AG04450 (cell line): Measurements from ENCODE around the gene FBXL19. TPM values are rescaled to one million over a fixed set of nuclear protein-coding genes. Genes with fewer than 3 reads are reported as not detected.

Source experiments
- CTCF ChIA-PET: fragments of 300-600, 350-600 bp; formaldehyde crosslinking; extraction: SDS; loops from one replicate; lab custom pipeline; 2022; ENCODE audit warnings: antibody characterized with exemption, inconsistent platforms; lab: Charles Lee
- POLR2A ChIA-PET: fragments of 350-600 bp; formaldehyde crosslinking; extraction: SDS; loops from one replicate; lab custom pipeline; 2021; ENCODE audit warnings: antibody characterized with exemption, inconsistent platforms; lab: Yijun Ruan, JAX
- DNase-seq: peaks from one replicate; pipeline ENCODE4 v3.0.0-alpha.2; 2011; ENCODE audit warnings: low read depth, low spot score
- H3K27ac ChIP-seq: one replicate; pipeline ENCODE4 v1.5.1; 2012; ENCODE audit warnings: low read depth, low read length, control low read depth
- H3K27me3 ChIP-seq: one replicate; pipeline ENCODE4 v1.6.0; 2012; ENCODE audit warnings: low read length; ENCODE audit not compliant: control insufficient read depth, insufficient read depth
- H3K4me3 ChIP-seq: 2 replicates; pipeline ENCODE4 v1.5.1; 2011; ENCODE audit warnings: mild to moderate bottlenecking, low read depth, low read length, control low read depth
- H3K9me3 ChIP-seq: 2 replicates; pipeline ENCODE4 v1.5.1; 2012; ENCODE audit warnings: low read length; ENCODE audit not compliant: control insufficient read depth, insufficient read depth
- CTCF ChIP-seq: IDR thresholded peaks from 2 replicates; pipeline ENCODE4 v1.5.1; 2011; ENCODE audit warnings: low read depth, low read length, control low read depth, inconsistent platforms
- polyA plus RNA-seq: library from polyadenylated mRNA; depleted of rRNA; stranded (reverse); fragments of >200 nt; gene quantifications from 2 replicates; pipeline ENCODE4 v1.2.3, GENCODE V29; 2011

The FBXL19 gene
- polyA plus RNA-seq, 1 experiment: 7.1 TPM

- no peaks in the 10 kb centered on the region for H3K9me3 ChIP-seq
- POLR2A ChIA-PET: no interaction called here
Measured at GRCh38 chr16:30885196-30885595, 38.2 kb upstream of the FBXL19 start.

GRCh38 chr16:30886145-30886544 lies 37.2 kb upstream of the FBXL19 start:
- no peak for TF ChIP-seq CTCF
- no peak for DNase-seq
- no peaks in the 10 kb centered on the region for H3K9me3 ChIP-seq
- POLR2A ChIA-PET: interaction anchor here (0.8 kb wide), 1 partner anchor 11 kb away, joined by 4 read pairs; no protein-coding TSS in a partner anchor
- no peaks in the 10 kb centered on the region for H3K27me3 ChIP-seq
- H3K4me3 ChIP-seq: no peak overlapping the region
- CTCF ChIA-PET: no interaction called here
- H3K27ac ChIP-seq: no peak overlapping the region

More at GRCh38 chr16:30885196-30885595, 38.2 kb upstream of the FBXL19 start:
- no peak for DNase-seq
- no peak overlapping the region for H3K27ac ChIP-seq
- CTCF ChIA-PET: interaction anchor here (0.7 kb wide), 1 partner anchor 101 kb away, joined by 5 read pairs; no protein-coding TSS in a partner anchor
- H3K27me3 ChIP-seq: no peaks in the 10 kb centered on the region
- no peak overlapping the region for H3K4me3 ChIP-seq
- no peak for TF ChIP-seq CTCF

GRCh38 chr16:30887927-30888326 lies 35.4 kb upstream of the FBXL19 start:
- Histone ChIP-seq H3K4me3 (no peak overlapping the region), H3K9me3 (no peaks in the 10 kb centered on the region; the same call in 1 of the 2 replicates), H3K27ac (no peak overlapping the region), H3K27me3 (no peaks in the 10 kb centered on the region)
- POLR2A ChIA-PET: no interaction called here
- CTCF ChIA-PET: interaction anchor here (1.0 kb wide), 1 partner anchor 9 kb away, joined by 3 read pairs; no protein-coding TSS in a partner anchor
- no peak for TF ChIP-seq CTCF
- DNase-seq: no peak

GRCh38 chr16:30888856-30889499 lies 34.4 kb upstream of the FBXL19 start:
- H3K27me3 ChIP-seq: no peaks in the 10 kb centered on the region
- ChIA-PET CTCF (no interaction called here), POLR2A (no interaction called here)

More at GRCh38 chr16:30888856-30889499, 34.4 kb upstream of the FBXL19 start:
- no peak for TF ChIP-seq CTCF
- Histone ChIP-seq H3K9me3 (peaks cover 4% of the 10 kb centered on the region; the same call in 1 of the 2 replicates), H3K4me3 (no peak overlapping the region), H3K27ac (no peak overlapping the region)
- DNase-seq: no peak
